ENCODE measurements around the gene GRID1. TPM values are rescaled to one million over a fixed set of nuclear protein-coding genes. Genes with fewer than 3 reads are reported as not detected.

Gene GRID1
- total RNA-seq, 1 donor from 2014 or later = 0.75 TPM

GRCh38 chr10:85901599-85901998 lies 465.0 kb downstream of the GRID1 start:
- Mint-ChIP-seq H3K4me3 (ENCODE audit: unreplicated experiment) (no peak overlapping the region), H3K27me3 (ENCODE audit: low read depth, unreplicated experiment) (no peaks in the 10 kb centered on the region), H3K36me3 (ENCODE audit: low read depth, unreplicated experiment) (no peaks in the 10 kb centered on the region), H3K9me3 (ENCODE audit: unreplicated experiment) (no peaks in the 10 kb centered on the region), H3K4me1 (ENCODE audit: low read depth, unreplicated experiment) (no peaks in the 10 kb centered on the region), H3K27ac (ENCODE audit: unreplicated experiment) (no peak overlapping the region)
- FAIRE-seq (no peak), DNase-seq (ENCODE audit: low read depth) (no peak)
- H3K27me3 ChIP-seq (ENCODE audit: insufficient read depth, low read length) = no peaks in the 10 kb centered on the region
- H3K9me3 ChIP-seq (ENCODE audit: insufficient read depth, low read depth, low read length) = no peaks in the 10 kb centered on the region
- no peak overlapping the region for H3K27ac ChIP-seq (ENCODE audit: low read depth, low read length)
- no peaks in the 10 kb centered on the region for H3K36me3 ChIP-seq (ENCODE audit: insufficient read depth, low read length)
- H3K4me1 ChIP-seq (ENCODE audit: insufficient read depth, low read length) = no peaks in the 10 kb centered on the region
- H3K4me2 ChIP-seq (ENCODE audit: low read length) = no peak overlapping the region
- H4K20me1 ChIP-seq (ENCODE audit: insufficient read depth, low read length) = no peaks in the 10 kb centered on the region
- no peak overlapping the region for H3K4me3 ChIP-seq (ENCODE audit: insufficient read depth, low read depth, low read length)
- H3K79me2 ChIP-seq (ENCODE audit: insufficient read depth, low read length) = no peaks in the 10 kb centered on the region
- no peak overlapping the region for H2AFZ ChIP-seq (ENCODE audit: low read depth, low read length)
- TF ChIP-seq EZH2 (IDR thresholded peaks at IDR 0.05; ENCODE audit: insufficient read depth, low read length) (no peak), CTCF (IDR thresholded peaks at IDR 0.05; ENCODE audit: insufficient read depth, low read depth, low read length) (no peak)
- H3K9ac ChIP-seq (ENCODE audit: low read length) = no peak overlapping the region

- no peaks in the 10 kb centered on the region for H3K27me3 ChIP-seq (ENCODE audit: insufficient read depth, low read length)
- no peak overlapping the region for H3K4me3 Mint-ChIP-seq (ENCODE audit: unreplicated experiment)
- H3K27ac Mint-ChIP-seq (ENCODE audit: unreplicated experiment) = no peak overlapping the region
- H2AFZ ChIP-seq (ENCODE audit: low read depth, low read length) = no peak overlapping the region
- DNase-seq (ENCODE audit: low read depth) = no peak
- no peaks in the 10 kb centered on the region for H3K36me3 ChIP-seq (ENCODE audit: insufficient read depth, low read length)
- H3K9ac ChIP-seq (ENCODE audit: low read length) = no peak overlapping the region
- no peaks in the 10 kb centered on the region for H4K20me1 ChIP-seq (ENCODE audit: insufficient read depth, low read length)
- no peaks in the 10 kb centered on the region for H3K9me3 ChIP-seq (ENCODE audit: insufficient read depth, low read depth, low read length)
- no peak overlapping the region for H3K4me2 ChIP-seq (ENCODE audit: low read length)
- FAIRE-seq = no peak
- H3K27me3 Mint-ChIP-seq (ENCODE audit: low read depth, unreplicated experiment) = no peaks in the 10 kb centered on the region
- H3K4me1 ChIP-seq (ENCODE audit: insufficient read depth, low read length) = no peaks in the 10 kb centered on the region
- no peaks in the 10 kb centered on the region for H3K79me2 ChIP-seq (ENCODE audit: insufficient read depth, low read length)
- no peaks in the 10 kb centered on the region for H3K4me1 Mint-ChIP-seq (ENCODE audit: low read depth, unreplicated experiment)
- no peaks in the 10 kb centered on the region for H3K36me3 Mint-ChIP-seq (ENCODE audit: low read depth, unreplicated experiment)
- H3K9me3 Mint-ChIP-seq (ENCODE audit: unreplicated experiment) = peaks cover 4% of the 10 kb centered on the region
- H3K27ac ChIP-seq (ENCODE audit: low read depth, low read length) = no peak overlapping the region
- TF ChIP-seq CTCF (IDR thresholded peaks at IDR 0.05; ENCODE audit: insufficient read depth, low read depth, low read length) (no peak), EZH2 (IDR thresholded peaks at IDR 0.05; ENCODE audit: insufficient read depth, low read length) (no peak)
- no peak overlapping the region for H3K4me3 ChIP-seq (ENCODE audit: insufficient read depth, low read depth, low read length)
These were observed 466.1 kb downstream of the GRID1 start for GRCh38 chr10:85900487-85900886.

GRCh38 chr10:85900061-85900460 lies 466.5 kb downstream of the GRID1 start:
- no peak for FAIRE-seq
- no peaks in the 10 kb centered on the region for H3K4me1 ChIP-seq (ENCODE audit: insufficient read depth, low read length)
- H3K4me3 ChIP-seq (ENCODE audit: insufficient read depth, low read depth, low read length) = no peak overlapping the region
- no peaks in the 10 kb centered on the region for H3K36me3 ChIP-seq (ENCODE audit: insufficient read depth, low read length)
- no peaks in the 10 kb centered on the region for H4K20me1 ChIP-seq (ENCODE audit: insufficient read depth, low read length)
- H3K9ac ChIP-seq (ENCODE audit: low read length) = no peak overlapping the region
- no peak overlapping the region for H3K4me2 ChIP-seq (ENCODE audit: low read length)
- no peak overlapping the region for H3K27ac Mint-ChIP-seq (ENCODE audit: unreplicated experiment)
- H3K79me2 ChIP-seq (ENCODE audit: insufficient read depth, low read length) = no peaks in the 10 kb centered on the region
- no peak for TF ChIP-seq EZH2 (IDR thresholded peaks at IDR 0.05; ENCODE audit: insufficient read depth, low read length)
- TF ChIP-seq CTCF (IDR thresholded peaks at IDR 0.05; ENCODE audit: insufficient read depth, low read depth, low read length) = no peak
- H3K27me3 Mint-ChIP-seq (ENCODE audit: low read depth, unreplicated experiment) = no peaks in the 10 kb centered on the region
- peaks cover 4% of the 10 kb centered on the region for H3K9me3 Mint-ChIP-seq (ENCODE audit: unreplicated experiment)
- H3K9me3 ChIP-seq (ENCODE audit: insufficient read depth, low read depth, low read length) = no peaks in the 10 kb centered on the region
- H3K27me3 ChIP-seq (ENCODE audit: insufficient read depth, low read length) = no peaks in the 10 kb centered on the region
- H3K36me3 Mint-ChIP-seq (ENCODE audit: low read depth, unreplicated experiment) = no peaks in the 10 kb centered on the region
- H2AFZ ChIP-seq (ENCODE audit: low read depth, low read length) = no peak overlapping the region
- DNase-seq (ENCODE audit: low read depth) = no peak
- H3K27ac ChIP-seq (ENCODE audit: low read depth, low read length) = no peak overlapping the region
- no peaks in the 10 kb centered on the region for H3K4me1 Mint-ChIP-seq (ENCODE audit: low read depth, unreplicated experiment)
- H3K4me3 Mint-ChIP-seq (ENCODE audit: unreplicated experiment) = no peak overlapping the region
